NOMO-1 treated with dmso at 0.1 percent for 144 hours (cell line): ENCODE data around the gene AMOTL2.

Source experiments
- DNase-seq: peaks from one replicate; lab custom pipeline; 2025; ENCODE audit not compliant: unreplicated experiment; lab: John Stamatoyannopoulos, UW

AMOTL2 gene

DNA sequence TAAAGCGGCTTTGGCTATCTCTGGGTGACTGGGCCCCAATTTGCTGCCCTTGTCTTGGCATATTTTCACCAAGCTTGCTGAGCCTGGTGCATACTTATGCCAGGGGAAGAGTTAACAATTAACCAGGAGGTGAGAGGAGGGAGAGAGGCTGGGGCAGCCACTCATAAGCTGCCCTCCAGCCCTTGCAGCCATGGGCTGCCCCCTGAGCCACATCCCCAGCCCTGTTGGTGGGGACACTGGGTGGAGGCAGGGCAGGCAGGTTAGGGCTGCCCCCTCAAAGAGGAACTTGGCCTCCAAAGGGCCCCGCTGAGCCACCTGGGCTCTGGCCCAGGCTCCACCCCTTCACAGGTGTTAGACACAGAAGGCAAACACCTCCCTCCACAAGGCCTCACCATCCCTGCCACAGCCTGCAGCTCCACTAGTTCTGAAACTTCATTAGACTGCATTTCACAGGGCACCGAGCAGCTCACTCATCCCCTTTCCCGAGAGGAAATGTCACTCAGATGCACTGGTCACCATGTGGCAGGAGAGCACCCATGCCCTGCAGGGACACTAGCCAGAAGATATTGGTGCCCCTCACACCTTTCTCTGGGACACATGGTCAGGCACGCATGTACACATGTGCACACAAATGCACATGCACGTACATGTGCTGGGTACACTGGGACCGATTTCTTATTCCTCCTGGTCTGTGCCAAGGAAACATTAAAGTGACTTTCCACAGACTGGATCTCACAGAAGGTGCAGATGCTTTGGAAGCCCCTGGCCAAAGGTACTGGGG lies 20.2 kb downstream of the AMOTL2 start:
- no peak for DNase-seq

GRCh38 chr3:134353171-134353825 lies 20.9 kb downstream of the AMOTL2 start:
- no peak for DNase-seq

- no peak for DNase-seq
Observed at GRCh38 chr3:134352031-134352671, 22.1 kb downstream of the AMOTL2 start.

DNA sequence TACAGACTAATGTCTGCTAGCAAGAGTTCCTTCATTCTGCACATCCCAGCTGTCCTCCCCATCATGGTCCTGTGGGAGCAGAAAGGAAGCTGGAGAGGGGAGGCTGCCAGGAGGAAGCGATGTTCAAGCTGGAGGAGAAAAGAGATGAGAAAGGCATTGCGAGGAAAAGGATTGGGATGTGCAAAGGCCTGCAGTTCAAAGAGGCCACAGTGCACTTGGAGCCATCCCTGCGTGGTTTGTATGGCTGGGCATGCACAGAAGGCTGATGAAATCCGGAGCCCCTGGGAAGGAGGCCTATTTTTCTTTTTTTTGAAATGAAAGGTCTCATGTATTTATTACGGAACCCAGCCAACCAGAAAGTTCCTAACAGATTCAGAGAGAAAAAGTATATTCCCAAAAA lies 22.8 kb downstream of the AMOTL2 start:
- no peak for DNase-seq

GRCh38 chr3:134350861-134351311 lies 23.4 kb downstream of the AMOTL2 start:
- DNase-seq, result no peak

- no peak for DNase-seq
Observed at GRCh38 chr3:134350266-134350665, 24.0 kb downstream of the AMOTL2 start.

DNA sequence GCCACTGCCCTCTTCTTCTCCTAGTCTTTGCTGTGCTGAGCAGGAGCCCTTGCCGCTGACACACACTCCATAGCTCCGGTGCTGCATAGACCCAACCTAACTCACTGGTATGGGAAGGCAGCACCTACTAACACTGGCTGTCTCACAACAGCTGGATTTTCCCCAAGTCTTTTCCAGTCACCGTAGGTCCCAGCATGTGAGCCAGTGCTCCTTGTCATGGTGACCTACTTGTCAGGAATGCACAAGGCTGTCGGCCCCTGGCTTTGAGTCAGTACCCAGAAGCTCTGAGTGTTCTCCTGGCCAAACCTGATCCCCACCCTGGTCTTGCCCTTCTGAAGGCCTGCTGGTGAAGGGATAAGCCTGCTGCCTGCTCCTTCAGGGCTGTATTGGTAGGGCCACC lies 25.7 kb downstream of the AMOTL2 start:
- DNase-seq, result no peak

DNA sequence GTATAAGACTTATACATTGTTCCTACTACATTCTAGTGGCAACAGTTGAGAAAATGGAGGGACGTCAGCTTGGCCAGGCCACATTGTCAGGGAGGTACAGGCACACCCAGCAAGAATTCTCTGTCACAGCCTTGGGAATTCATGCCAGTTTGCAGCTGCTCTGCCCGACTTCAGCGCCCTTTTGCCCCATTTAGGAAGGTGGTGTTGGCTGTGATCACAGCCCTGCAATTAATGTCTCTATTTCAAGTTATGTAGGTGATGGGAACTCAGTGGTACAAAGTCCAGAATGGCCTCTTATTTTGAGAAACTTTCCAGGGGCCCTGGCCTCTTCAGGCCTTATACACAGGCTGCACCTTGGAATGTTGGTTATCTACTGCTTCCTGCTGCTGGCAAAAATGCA lies 26.7 kb downstream of the AMOTL2 start:
- no peak for DNase-seq

DNA sequence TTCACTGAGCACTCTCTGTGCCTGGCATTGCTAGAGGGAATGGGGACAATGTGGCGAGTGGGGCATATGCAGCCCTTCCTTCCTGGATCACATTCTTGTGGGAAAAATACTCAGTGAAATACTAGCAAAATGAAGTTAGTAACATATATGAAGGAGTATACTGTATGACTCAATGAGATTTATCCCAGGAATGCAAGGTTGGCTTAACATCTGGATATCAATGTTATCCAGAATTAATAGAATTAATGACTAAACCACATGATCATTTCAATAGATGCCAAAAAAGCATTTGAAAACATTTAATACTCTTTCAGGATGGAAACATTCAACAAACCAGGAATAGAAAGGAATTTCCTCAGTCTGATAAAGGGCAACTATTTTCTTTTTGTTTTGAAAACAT lies 27.5 kb downstream of the AMOTL2 start:
- DNase-seq, result no peak

DNA sequence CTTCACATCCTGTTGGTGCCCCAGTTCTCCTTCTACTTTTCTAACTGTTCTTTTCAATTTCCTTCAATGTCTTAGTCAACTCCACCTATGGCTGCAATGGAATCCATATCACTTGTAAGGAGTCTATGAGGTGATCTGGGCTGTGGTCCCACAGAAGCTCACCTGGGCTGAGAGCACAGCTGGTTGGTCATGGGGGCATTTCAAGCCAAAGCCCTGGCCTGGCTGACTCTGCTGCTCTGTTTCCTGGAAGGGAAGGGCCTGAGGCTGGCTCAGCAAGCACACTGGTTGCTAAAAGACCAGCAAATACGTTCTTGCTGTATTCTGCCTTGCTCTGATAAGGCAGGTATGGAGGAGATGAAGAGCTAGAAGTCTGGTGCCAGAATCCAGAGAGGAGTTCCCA lies 29.0 kb downstream of the AMOTL2 start:
- no peak for DNase-seq

- DNase-seq, result no peak
Observed at GRCh38 chr3:134344560-134344959, 29.7 kb downstream of the AMOTL2 start.

- DNase-seq, result no peak
Observed at GRCh38 chr3:134342259-134342658, 32.0 kb downstream of the AMOTL2 start.

GRCh38 chr3:134341389-134341788 lies 32.9 kb downstream of the AMOTL2 start:
- no peak for DNase-seq

DNA sequence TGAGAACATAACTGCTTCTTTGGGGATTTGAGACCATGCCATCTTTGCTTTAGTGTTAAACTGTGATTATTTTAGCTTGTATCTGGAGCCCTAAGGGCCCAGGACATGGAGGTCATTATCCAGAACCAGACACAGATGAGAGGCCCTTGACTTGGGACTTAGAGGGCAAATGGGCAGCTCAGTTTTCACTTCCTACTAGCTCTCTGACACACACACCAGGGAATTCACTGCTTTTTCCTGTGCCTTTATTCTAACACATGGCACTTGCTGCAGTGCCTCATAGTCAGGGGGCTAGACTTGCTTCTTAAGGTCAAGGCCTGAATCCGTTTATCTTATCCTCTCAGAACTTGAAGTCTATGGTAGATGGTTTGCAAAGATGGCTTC lies 33.3 kb downstream of the AMOTL2 start:
- DNase-seq, result no peak

GRCh38 chr3:134340362-134340981 lies 33.8 kb downstream of the AMOTL2 start:
- DNase-seq, result no peak

DNA sequence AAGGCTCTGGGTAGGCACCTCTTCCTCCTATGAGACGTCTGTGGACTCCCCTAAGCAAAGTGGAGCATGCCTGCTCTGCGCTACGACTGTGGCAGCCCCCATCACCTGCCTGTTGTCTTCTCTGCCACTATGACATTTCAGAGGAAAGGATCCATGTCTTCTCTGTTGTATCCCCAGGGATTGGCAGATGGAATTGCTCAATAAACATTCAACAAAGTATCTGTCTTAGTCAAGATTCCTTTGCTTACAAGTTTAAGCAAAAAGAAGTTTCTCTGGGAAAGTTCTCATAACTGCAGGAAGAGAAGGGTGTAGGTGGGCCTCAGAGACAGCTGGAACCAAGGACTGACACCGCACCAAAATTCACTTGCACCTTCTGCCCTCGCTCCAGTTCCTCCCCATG lies 34.3 kb downstream of the AMOTL2 start:
- no peak for DNase-seq

- DNase-seq, result no peak
Observed at GRCh38 chr3:134339331-134339730, 34.9 kb downstream of the AMOTL2 start.

DNA sequence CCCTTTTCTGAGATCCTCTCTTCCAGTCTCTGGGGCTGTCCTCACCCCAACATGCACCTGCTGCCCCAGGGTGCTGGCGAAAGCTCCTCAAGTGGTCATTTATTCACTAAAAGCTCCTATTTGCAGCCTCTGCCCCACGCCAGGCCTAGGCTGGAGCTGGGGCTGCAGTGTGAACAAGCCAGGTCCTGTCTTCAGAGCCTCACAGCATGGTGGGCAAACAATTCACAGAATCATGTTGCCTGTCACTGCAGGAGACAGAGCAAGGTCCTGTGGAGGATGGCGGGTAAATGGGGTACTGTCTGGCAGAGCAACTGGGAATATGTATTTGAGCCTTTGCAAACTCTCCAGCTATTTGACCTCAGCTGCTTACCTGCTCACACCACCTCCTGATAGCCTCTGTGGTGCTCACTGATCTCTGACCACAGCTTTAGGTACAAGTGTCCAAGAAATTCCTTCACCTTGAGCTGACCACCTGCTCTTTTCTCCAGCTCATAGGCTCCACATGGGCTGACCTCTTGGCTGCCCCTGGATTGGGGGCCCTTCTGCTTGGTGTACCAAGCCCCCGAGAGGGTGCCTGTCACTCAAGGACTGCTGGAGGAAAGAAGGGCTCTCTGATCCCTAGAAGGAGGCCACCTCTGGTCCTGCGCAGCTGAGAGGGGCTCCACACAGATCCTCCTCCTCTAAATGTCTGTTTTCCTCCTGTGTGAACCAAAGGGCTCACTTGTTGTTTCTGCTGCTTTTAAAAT lies 35.6 kb downstream of the AMOTL2 start:
- DNase-seq, result no peak

- DNase-seq, result no peak
Observed at GRCh38 chr3:134338201-134338512, 36.1 kb downstream of the AMOTL2 start.

- DNase-seq, result no peak
Observed at GRCh38 chr3:134337511-134338200, 36.6 kb downstream of the AMOTL2 start.

DNA sequence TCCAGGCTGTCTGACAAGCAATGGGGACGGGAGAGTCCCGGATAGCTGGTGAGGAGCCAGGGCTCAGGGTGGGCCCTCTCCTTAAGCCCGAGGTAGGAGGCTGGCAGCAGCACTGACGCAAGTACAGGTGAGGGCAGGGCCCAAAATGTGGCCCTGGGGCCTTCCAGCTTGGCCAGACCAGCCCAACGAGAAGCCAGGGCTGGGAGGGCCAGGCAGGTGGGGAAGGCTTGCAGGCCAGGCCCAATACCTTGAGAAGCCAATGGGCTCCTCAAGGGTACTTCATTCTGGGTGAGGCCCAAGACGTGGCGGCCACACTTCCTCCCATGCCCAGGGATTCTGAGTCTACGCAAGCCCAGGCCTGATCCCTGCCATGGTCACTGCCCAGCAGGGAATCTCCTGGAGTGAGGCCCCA lies 37.2 kb downstream of the AMOTL2 start:
- no peak for DNase-seq
